GM13976 (cell line): ENCODE results near the gene UQCRQ.

Experiments
- DNase-seq: peaks from one replicate; pipeline ENCODE4 v3.0.0; 2012; ENCODE audit warnings: low spot score
- in situ Hi-C: fragments of 300-500 bp; cut with MboI; formaldehyde crosslinking; loops from one replicate; pipeline ENCODE4 v1.12.0; 2022; ENCODE audit warnings: low sequenced_read_pairs, mixed read lengths, inconsistent platforms; ENCODE audit not compliant: unreplicated experiment
- TF ChIP-seq, protein P1 (sequence below): IDR thresholded peaks from 2 replicates; pipeline ENCODE4 v1.5.1; 2012; ENCODE audit warnings: borderline replicate concordance, mild to moderate bottlenecking; ENCODE audit not compliant: insufficient read depth; ENCODE audit errors: extremely low read depth, missing control alignments, control extremely low read depth

The UQCRQ gene

DNA sequence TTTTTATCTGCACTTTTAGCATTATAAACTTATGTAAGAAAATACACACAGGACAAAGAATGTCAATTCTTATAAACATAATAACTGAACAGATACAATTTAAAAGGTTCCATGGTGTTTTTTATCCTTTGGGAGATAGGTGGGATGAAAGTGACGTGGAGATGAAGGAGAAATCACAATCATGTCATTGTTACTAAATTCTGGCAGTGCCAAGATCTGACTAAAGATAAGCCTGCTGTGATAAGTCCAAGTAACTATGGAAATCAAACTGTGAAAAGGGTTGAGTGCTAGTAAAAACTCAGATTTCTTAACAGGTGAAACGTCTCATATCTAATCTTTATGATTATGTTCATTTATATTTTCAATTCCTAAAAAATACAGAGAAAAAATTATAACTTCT is 18.1 kb downstream of the UQCRQ start:
- TF ChIP-seq, protein P1, sequence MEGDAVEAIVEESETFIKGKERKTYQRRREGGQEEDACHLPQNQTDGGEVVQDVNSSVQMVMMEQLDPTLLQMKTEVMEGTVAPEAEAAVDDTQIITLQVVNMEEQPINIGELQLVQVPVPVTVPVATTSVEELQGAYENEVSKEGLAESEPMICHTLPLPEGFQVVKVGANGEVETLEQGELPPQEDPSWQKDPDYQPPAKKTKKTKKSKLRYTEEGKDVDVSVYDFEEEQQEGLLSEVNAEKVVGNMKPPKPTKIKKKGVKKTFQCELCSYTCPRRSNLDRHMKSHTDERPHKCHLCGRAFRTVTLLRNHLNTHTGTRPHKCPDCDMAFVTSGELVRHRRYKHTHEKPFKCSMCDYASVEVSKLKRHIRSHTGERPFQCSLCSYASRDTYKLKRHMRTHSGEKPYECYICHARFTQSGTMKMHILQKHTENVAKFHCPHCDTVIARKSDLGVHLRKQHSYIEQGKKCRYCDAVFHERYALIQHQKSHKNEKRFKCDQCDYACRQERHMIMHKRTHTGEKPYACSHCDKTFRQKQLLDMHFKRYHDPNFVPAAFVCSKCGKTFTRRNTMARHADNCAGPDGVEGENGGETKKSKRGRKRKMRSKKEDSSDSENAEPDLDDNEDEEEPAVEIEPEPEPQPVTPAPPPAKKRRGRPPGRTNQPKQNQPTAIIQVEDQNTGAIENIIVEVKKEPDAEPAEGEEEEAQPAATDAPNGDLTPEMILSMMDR, result no peak
- in situ Hi-C loops, result no loop called here
- no peak for DNase-seq

DNA sequence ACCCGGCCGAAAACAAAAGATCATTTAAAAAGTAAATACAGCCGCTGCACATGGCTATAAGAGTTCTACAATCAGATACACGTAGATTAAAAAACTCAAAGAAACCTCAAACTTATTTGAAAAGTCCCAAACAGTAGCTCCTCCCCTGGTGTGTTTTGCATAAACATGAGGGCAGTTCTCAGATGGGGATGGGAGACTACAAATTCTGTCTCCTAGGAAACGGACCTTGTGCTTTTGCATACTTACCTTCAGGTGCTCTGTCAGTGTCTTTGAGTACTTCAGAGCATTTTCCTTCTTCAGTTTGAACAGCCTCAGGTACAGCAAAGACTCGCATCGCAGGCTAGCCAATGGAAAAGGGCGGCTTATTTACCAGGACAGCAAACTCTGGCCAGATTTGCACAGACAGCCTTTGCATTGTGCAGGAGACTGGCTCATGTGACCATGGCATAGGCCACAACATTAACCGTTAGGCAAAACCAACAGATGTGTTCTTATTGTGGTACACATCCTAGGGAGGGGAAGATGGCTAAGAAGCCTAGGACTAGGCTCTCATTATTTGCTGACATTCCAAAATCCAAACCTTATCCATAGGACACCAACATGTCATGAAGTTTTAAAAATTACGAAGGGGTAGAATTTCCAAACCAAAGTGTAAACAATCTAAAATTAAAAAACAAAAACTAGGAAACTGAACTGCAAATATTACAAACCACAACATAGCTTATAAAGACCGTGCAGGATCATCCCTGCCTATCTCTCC is 19.8 kb downstream of the UQCRQ start:
- DNase-seq, result no peak
- in situ Hi-C loops, result no loop called here
- TF ChIP-seq, protein P1, result no peak

DNA sequence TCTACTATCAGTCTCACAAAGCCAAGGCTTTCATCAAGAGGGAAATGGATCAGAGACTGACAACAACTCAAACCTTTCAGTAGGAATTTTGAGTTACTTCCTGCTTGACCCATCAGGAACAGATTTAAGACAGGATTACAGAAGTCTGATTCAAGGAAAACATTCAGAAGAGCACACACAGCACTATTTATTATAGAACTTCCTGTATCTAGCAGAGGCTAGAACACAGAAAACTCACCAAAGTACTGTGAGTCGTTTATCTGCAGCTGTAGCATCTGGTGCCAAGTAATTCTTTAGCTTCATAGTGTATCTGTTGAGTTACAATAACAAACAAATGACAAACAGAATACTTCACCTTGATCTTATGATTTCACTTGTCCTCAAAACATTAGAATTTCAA is 20.8 kb downstream of the UQCRQ start:
- in situ Hi-C loops, result no loop called here
- DNase-seq, result no peak
- TF ChIP-seq, protein P1, result no peak

DNA sequence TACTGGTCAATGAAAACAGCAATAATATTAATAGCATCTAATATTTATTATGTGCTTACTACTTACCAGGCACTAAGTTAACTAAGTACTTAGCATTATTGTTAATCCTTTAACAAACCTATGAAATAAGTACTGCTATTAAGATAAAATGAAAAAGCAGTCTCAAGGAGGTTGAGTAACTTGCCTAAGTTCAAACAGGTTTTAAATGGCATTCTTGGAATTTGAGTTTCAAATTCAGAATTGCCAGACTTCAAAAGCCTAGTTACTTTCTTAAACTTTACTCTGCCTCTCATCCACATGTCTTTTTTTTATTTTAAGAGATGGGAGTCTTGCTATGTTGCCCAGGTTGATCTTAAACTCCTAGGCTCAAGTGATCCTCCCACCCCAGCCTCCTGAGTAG is 23.1 kb downstream of the UQCRQ start:
- TF ChIP-seq, protein P1, result no peak
- DNase-seq, result no peak
- in situ Hi-C loops, result no loop called here

DNA sequence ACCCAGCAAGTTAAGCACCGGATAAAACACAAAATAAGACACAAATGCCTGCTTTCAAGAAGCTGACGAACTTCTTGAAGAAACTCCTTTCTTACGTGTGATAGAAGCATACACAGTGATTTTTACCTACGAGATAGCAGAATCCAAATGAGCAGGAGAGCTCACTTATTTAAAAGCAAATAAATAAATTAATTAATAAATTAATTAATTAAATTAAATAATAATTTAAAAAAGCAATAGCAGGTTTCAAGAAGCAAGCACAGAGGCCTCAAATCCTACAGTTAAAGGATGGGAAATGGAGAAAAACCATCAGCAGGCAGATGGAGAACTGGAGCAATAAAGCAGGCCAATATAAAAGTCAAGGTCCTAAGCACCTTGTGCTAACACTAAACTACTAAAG is 24.4 kb downstream of the UQCRQ start:
- TF ChIP-seq, protein P1, result no peak
- in situ Hi-C loops, result no loop called here
- no peak for DNase-seq

DNA sequence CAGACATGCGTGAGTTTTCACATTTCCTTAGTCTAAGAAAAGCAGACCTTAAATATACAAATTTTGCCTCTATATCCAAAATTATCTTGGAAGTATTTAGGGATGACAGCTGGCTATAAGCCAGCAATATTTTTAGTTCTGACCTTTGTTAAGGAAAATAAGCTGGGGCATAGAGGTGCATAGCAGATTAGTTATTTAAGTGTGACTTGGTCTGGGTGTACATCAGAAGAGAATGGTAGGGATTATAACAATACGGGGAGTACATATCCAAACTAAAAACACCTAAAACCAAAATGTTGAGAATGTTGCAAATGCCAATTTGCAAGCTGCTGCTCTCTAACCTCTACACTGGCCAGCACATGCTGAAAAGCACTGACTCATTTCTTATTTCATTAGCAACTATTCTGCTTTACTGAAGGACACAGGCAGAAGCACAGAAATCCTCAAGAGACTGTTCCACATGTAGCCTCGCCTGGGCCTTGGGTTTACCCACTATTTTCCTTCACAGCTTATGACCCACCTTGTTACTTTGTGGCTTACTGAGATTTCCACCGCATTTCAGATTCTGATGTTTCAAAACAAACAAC is 29.4 kb downstream of the UQCRQ start:
- TF ChIP-seq, protein P1, result no peak
- DNase-seq, result no peak
- in situ Hi-C loops, result no loop called here
